Heart right ventricle (tissue), 16 donors: Measurements from ENCODE around the gene RB1. TPM values are rescaled to one million over a fixed set of nuclear protein-coding genes. Genes with fewer than 3 reads are reported as not detected.
"Not testable (repeated sequence)": the region's sequence is repeated elsewhere in the genome, so short reads cannot be mapped to it uniquely, and the experiment has no call there.

Experiments used
- ATAC-seq, 8 donors: fragments of 200-7000 bp; cut with Tn5 transposase; one replicate each; pipeline ENCODE4 v1.9.1; 2020; ENCODE audit warnings: mild to moderate bottlenecking in 8 of 8, moderate library complexity in 8 of 8, moderate number of reproducible peaks in 1 of 8
- DNase-seq, 2 donors: peaks; one replicate each; pipeline ENCODE4 v3.0.0-alpha.2; 2020
- H3K27ac ChIP-seq, 10 donors: fragments of 200-600 bp; sonication (generic) in 2 of 10; one replicate each; pipeline versions ENCODE4 v1.5.0 to v1.8.0; 2020 to 2022; ENCODE audit warnings: mild to moderate bottlenecking in 3 of 10
- H3K27me3 ChIP-seq, 7 donors: fragments of 200-600 bp; one replicate each; pipeline ENCODE4 v1.8.0; 2021 to 2022; ENCODE audit warnings: mild to moderate bottlenecking in 2 of 7
- H3K36me3 ChIP-seq, 9 donors: fragments of 200-600 bp; sonication (generic) in 1 of 9; one replicate each; pipeline versions ENCODE4 v1.5.0 to v1.8.0; 2020 to 2022; ENCODE audit warnings: mild to moderate bottlenecking in 2 of 9
- H3K4me1 ChIP-seq, 9 donors: fragments of 200-600 bp; sonication (generic) in 1 of 9; one replicate each; pipeline versions ENCODE4 v1.5.0 to v1.8.0; 2020 to 2022; ENCODE audit warnings: mild to moderate bottlenecking in 4 of 9
- H3K4me3 ChIP-seq, 10 donors: fragments of 200-600 bp; sonication (generic) in 2 of 10; one replicate each; pipeline versions ENCODE4 v1.5.0 to v1.8.0; 2020 to 2022; ENCODE audit warnings: mild to moderate bottlenecking in 7 of 10, moderate library complexity in 2 of 10
- H3K9me3 ChIP-seq, 11 donors: fragments of 200-600 bp in 10 of 11; sonication (generic) in 2 of 11; one replicate each; pipeline versions ENCODE4 v1.5.0 to v1.8.0; 2013 to 2022; ENCODE audit warnings: mild to moderate bottlenecking in 2 of 11, control low read depth in 1 of 11, moderate library complexity in 1 of 11
- WGBS, 2 donors: extraction: QIAGEN DNeasy Blood & Tissue Kit; methylation state at CpG; one replicate each; pipeline ENCODE4 v1.1.7; 2013; ENCODE audit warnings: inconsistent platforms in 1 of 2; 5-methylcytosine and 5-hydroxymethylcytosine counted together
- intact Hi-C, 10 donors: fragments of 100-400 bp; cut with DNase I; formaldehyde crosslinking; loops; one replicate each; pipeline versions ENCODE4 v1.11.1 to v1.14.2; 2022
- polyA plus RNA-seq, 2 donors: library from polyadenylated mRNA; stranded (reverse); fragments of 200-250 nt; gene quantifications; one replicate each; pipeline ENCODE4 v1.2.3, GENCODE V29; 2013
- total RNA-seq, 10 donors: library from RNA; stranded (reverse); fragmentation: NEBNext Ultra II Directional in 3 of 10; extraction: Animal tissue kit (Norgen Biotek cat#: 25700) in 3 of 10; gene quantifications; one replicate each; pipeline versions ENCODE4 v1.2.1 to v1.2.4, GENCODE V29; 2021 to 2023
- TF ChIP-seq, protein P1 (sequence below), 9 donors: fragments of 200-600 bp; sonication (generic) in 2 of 9; IDR thresholded peaks; one replicate each; pipeline versions ENCODE4 v1.5.0 to v1.8.0; 2021 to 2022; ENCODE audit warnings: antibody characterized with exemption in 9 of 9, mild to moderate bottlenecking in 5 of 9, moderate library complexity in 1 of 9
- donor health status: Arrhythmogenic right ventricular cardiomyopathy.
- donor health status: ischemic (EF 13 %, LVEDD 7.1; RV severe dilation, severe dysfunction).
- donor health status: healthy with polysubstance abuse.
- donor health status: DM: no; HTN: yes; CAD: no.
- donor health status: DM: no; HTN: no; CAD: no.
- donor health status: ischemic (EF 25% LVEDD 6.9; RV normal size, moderate dysfunction).
- donor health status: ischemic (EF 25% LVEDD 5.7; RV mildly dilated, moderate dysfunction).
- donor health status: healthy.
- donor health status: DM: yes; HTN: yes; CAD: no.
- donor health status: Ischemic cardiomyopathy.
- donor health status: ischemic (EF 35%, LVEDD 5.7; RV mildly dilated, moderate dysfunction).
- donor health status: nonischemic (EF 11% LVEDD 7.7; RV severe dilation, severe dysfunction).
- donor health status: DM: yes; HTN: yes; CAD: no.
- donor health status: PGD.
- donor health status: ischemic (EF 29% LVEDD 5.4; RV normal size, mild dysfunction).
- donor health status: nonischemic (EF 23%, LVEDD 6.1; RV moderate dilation, normal function).

The RB1 gene
- total and polyA plus RNA-seq, 12 donors: 12.1 to 42.0 (median 25.9) TPM

DNA sequence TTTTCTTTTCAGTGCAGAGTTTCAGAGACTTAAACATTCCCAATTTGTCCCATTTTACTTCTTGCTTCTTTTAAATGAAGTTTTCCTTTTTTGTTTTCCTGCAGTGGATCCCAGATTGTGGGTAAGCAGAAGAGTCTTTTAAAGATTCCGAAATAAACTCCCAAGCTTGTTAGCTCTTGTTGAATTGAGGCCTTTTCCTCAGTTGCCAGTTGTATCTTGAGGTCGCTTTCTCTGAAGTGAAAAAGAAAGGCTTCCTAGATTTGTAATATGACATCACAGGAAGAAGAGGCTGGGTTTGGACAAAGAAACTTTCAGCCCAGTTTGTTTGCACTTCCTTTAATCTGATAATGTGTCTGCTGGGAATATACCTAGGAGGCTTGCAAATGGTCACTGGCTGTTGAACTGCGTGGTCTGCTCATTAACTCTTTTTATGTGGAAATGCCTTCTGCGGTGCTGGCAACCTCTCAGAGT is 109.4 kb downstream of the RB1 start, which contains the start of gene LPAR6:
Gene LPAR6 (minus strand): TSS at position 233 of the 471 bp plus-strand sequence. CDS start 690 bp downstream, outside the sequence.
- WGBS, 2 donors: 29 to 36% methylated on average over 4 of the region's 4 CpGs
- H3K27me3 ChIP-seq: no peaks in the 10 kb centered on the region
- ATAC-seq (peak; percentile 64 to 94 (median 88)), DNase-seq (peak in 1 of 2 donors; percentile 54)
- TF ChIP-seq, protein P1, sequence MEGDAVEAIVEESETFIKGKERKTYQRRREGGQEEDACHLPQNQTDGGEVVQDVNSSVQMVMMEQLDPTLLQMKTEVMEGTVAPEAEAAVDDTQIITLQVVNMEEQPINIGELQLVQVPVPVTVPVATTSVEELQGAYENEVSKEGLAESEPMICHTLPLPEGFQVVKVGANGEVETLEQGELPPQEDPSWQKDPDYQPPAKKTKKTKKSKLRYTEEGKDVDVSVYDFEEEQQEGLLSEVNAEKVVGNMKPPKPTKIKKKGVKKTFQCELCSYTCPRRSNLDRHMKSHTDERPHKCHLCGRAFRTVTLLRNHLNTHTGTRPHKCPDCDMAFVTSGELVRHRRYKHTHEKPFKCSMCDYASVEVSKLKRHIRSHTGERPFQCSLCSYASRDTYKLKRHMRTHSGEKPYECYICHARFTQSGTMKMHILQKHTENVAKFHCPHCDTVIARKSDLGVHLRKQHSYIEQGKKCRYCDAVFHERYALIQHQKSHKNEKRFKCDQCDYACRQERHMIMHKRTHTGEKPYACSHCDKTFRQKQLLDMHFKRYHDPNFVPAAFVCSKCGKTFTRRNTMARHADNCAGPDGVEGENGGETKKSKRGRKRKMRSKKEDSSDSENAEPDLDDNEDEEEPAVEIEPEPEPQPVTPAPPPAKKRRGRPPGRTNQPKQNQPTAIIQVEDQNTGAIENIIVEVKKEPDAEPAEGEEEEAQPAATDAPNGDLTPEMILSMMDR (IDR thresholded peaks at IDR 0.05): no peak
- peak within 1 kb of the TSS; percentile 22 to 69 (median 61) for H3K4me3 ChIP-seq
- H3K36me3 ChIP-seq: peaks cover 0 to 23% (median 0%) of the 10 kb centered on the region in 9 donors
- H3K4me1 ChIP-seq: peaks cover 0 to 38% (median 24%) of the 10 kb centered on the region in 9 donors
- peak within 1 kb of the TSS; percentile 5 to 93 (median 80) for H3K27ac ChIP-seq
- no peaks in the 10 kb centered on the region for H3K9me3 ChIP-seq
- intact Hi-C loops: loop anchor here in 2 of 10 donors (2.0 to 5.0 kb wide), 2 partner anchors 82 to 119 kb away; partner anchors contain the start of gene RCBTB2 (in 1 of the 2)

- Histone ChIP-seq H3K4me3 (no peak overlapping the region), H3K9me3 (peaks cover 0 to 4% (median 0%) of the 10 kb centered on the region in 11 donors), H3K4me1 (peaks cover 0 to 29% (median 21%) of the 10 kb centered on the region in 9 donors), H3K27ac (peak overlapping the region in 3 of 10 donors; percentile 15 to 91 (median 86)), H3K36me3 (peaks cover 0 to 23% (median 0%) of the 10 kb centered on the region in 9 donors), H3K27me3 (no peaks in the 10 kb centered on the region)
- ATAC-seq (no peak), DNase-seq (no peak)
- intact Hi-C loops: loop anchor here in 1 of 10 donors (5.0 kb wide), 1 partner anchor 118 kb away; the partner anchor contains the start of gene RCBTB2
- TF ChIP-seq, protein P1 (IDR thresholded peaks at IDR 0.05): no peak
Observed at GRCh38 chr13:48414501-48414900, 111.0 kb downstream of the RB1 start.

DNA sequence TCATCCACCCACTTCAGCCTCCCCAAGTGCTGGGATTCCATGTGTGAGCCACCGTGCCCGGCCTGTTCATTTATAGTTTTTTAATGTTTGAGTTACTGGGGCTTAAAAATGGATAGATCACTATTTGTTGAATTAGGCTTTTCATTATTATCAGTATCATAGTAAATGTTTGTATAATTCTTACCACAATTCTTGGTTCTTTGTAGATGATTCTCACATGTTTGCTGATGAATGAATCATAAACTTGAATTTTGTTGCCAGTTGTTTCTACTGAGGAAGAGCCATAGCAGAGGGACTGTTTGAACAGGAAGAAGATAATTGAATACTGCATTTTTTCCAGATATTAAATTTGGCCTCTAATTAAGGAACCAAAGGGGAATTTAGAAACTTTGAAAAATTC is 112.0 kb downstream of the RB1 start:
- H3K9me3 ChIP-seq: peaks cover 0 to 6% (median 3%) of the 10 kb centered on the region in 11 donors
- intact Hi-C loops: no loop called here
- peaks cover 0 to 29% (median 16%) of the 10 kb centered on the region in 9 donors for H3K4me1 ChIP-seq
- 93 to 96% methylated on average over 2 of the region's 2 CpGs for WGBS, 2 donors
- peaks cover 0 to 17% (median 0%) of the 10 kb centered on the region in 9 donors for H3K36me3 ChIP-seq
- no peak overlapping the region for H3K4me3 ChIP-seq
- no peak for DNase-seq
- H3K27ac ChIP-seq: peak overlapping the region in 1 of 10 donors; percentile 5
- no peak for ATAC-seq
- TF ChIP-seq, protein P1 (IDR thresholded peaks at IDR 0.05): no peak
- no peaks in the 10 kb centered on the region for H3K27me3 ChIP-seq

DNA sequence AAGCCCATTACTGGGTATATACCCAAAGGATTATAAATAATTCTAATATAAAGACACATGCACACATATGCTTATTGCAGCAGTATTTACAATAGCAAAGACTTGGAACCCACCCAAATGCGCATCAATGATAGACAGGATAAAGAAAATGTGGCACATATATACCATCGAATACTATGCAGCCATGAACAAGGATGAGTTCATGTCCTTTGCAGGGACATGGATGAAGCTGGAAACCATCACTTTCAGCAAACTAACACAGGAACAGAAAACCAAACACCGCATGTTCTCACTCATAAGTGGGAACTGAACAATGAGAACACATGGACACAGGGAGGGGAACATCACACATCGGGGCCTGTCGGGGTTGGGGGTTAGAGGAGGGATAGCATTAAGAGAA is 118.5 kb downstream of the RB1 start:
- peaks cover 0 to 19% (median 11%) of the 10 kb centered on the region in 11 donors for H3K9me3 ChIP-seq
- not testable (repeated sequence) for H3K36me3 ChIP-seq, H3K4me3 ChIP-seq, H3K27ac ChIP-seq, DNase-seq, H3K4me1 ChIP-seq, H3K27me3 ChIP-seq, ATAC-seq
- intact Hi-C loops: loop anchor here in 1 of 10 donors (10.0 kb wide), 1 partner anchor 63 kb away; no protein-coding TSS in a partner anchor
- 97 to 100% methylated on average over 5 of the region's 5 CpGs for WGBS, 2 donors

DNA sequence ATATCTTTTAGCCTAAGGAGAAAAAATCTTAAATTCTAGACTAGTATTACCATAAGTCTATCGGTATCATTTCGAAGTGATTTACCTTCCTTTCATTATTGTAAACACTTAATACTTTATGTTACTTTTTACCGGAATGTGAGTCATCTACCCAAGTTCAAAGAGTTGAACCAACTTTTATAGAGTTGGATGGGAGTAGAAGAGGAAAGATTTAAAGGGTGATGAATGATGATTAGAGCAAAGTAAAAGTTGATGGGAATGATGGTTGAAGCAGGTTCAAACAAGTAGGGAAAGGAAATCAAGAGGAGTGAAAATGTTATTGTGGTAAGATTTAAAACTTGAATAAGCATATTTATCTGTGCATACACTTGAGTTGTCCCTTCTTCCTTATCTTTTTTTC is 120.7 kb downstream of the RB1 start:
- TF ChIP-seq, protein P1 (IDR thresholded peaks at IDR 0.05): no peak
- Histone ChIP-seq H3K27me3 (no peaks in the 10 kb centered on the region), H3K36me3 (no peaks in the 10 kb centered on the region), H3K4me1 (peaks cover 0 to 19% (median 5%) of the 10 kb centered on the region in 9 donors), H3K9me3 (peaks cover 0 to 18% (median 11%) of the 10 kb centered on the region in 11 donors), H3K4me3 (no peak overlapping the region), H3K27ac (no peak overlapping the region)
- intact Hi-C loops: loop anchor here in 1 of 10 donors (10.0 kb wide), 1 partner anchor 61 kb away; no protein-coding TSS in a partner anchor
- DNase-seq (no peak), ATAC-seq (no peak)
- WGBS, 2 donors: 98 to 99% methylated on average over 3 of the region's 3 CpGs
